Activated T-cell treated with anti-CD3 and anti-CD28 coated beads, Interleukin-2, amount 50 U/mL, for 4 hours (primary cell): ENCODE data around the gene CRAMP1. TPM values are rescaled to one million over a fixed set of nuclear protein-coding genes. Genes with fewer than 3 reads are reported as not detected.

Experiments used
- ATAC-seq, 2 donors: fragments of 200-7000 bp; cut with Tn5 transposase; one replicate each; pipeline ENCODE4 v1.10.0; 2021
- DNase-seq: peaks from one replicate; pipeline ENCODE4 v3.0.0-alpha.2; 2020
- H3K27me3 Mint-ChIP-seq: one replicate; pipeline ENCODE4 v1.8.0; 2021; ENCODE audit warnings: low read depth, mixed read lengths
- H3K36me3 Mint-ChIP-seq: one replicate; pipeline ENCODE4 v1.8.0; 2022; ENCODE audit warnings: mixed read lengths; ENCODE audit not compliant: insufficient read depth
- H3K4me1 Mint-ChIP-seq: one replicate; pipeline ENCODE4 v1.8.0; 2021; ENCODE audit warnings: low read depth, mixed read lengths
- H3K4me3 Mint-ChIP-seq: one replicate; pipeline ENCODE4 v1.8.0; 2021; ENCODE audit warnings: mild to moderate bottlenecking, moderate library complexity, mixed read lengths
- H3K9me3 Mint-ChIP-seq: one replicate; pipeline ENCODE4 v1.8.0; 2021; ENCODE audit warnings: mixed read lengths
- total RNA-seq, 3 donors: library from RNA; stranded (reverse); gene quantifications; one replicate each; pipeline ENCODE4 v1.2.1, GENCODE V29; 2021

The CRAMP1 gene
- total RNA-seq, 3 donors from 2014 or later = 19.1 to 22.9 (median 22.1) TPM

- Mint-ChIP-seq H3K27me3 (no peaks in the 10 kb centered on the region), H3K9me3 (no peaks in the 10 kb centered on the region), H3K4me3 (peak overlapping the region; percentile 11), H3K36me3 (peaks cover 7% of the 10 kb centered on the region), H3K4me1 (peaks cover 39% of the 10 kb centered on the region)
- DNase-seq (peak; percentile 28), ATAC-seq (no peak)
Measured at GRCh38 chr16:1723450-1724147, 111.4 kb downstream of the CRAMP1 start.

GRCh38 chr16:1724491-1724890 is 112.3 kb downstream of the CRAMP1 start:
- ATAC-seq = no peak

GRCh38 chr16:1726661-1727502 is 114.7 kb downstream of the CRAMP1 start:
- no peaks in the 10 kb centered on the region for H3K27me3 Mint-ChIP-seq
- H3K4me3 Mint-ChIP-seq = no peak overlapping the region
- peaks cover 22% of the 10 kb centered on the region for H3K4me1 Mint-ChIP-seq
- DNase-seq (no peak), ATAC-seq (no peak)
- peaks cover 10% of the 10 kb centered on the region for H3K36me3 Mint-ChIP-seq
- H3K9me3 Mint-ChIP-seq = no peaks in the 10 kb centered on the region

More at GRCh38 chr16:1724491-1724890, 112.3 kb downstream of the CRAMP1 start:
- Mint-ChIP-seq H3K27me3 (no peaks in the 10 kb centered on the region), H3K36me3 (peaks cover 10% of the 10 kb centered on the region), H3K4me3 (no peak overlapping the region), H3K4me1 (peaks cover 34% of the 10 kb centered on the region), H3K9me3 (no peaks in the 10 kb centered on the region)
- DNase-seq = no peak

Other genes starting within 250 kb of the CRAMP1 start
- gene UNKL, start 197.7 kb upstream of the CRAMP1 start, total RNA-seq = 10 to 100 TPM; 24.5 to 30.2 (median 29.0) TPM
- gene UQCC4, start 191.6 kb upstream of the CRAMP1 start, total RNA-seq = 10 to 100 TPM; 31.8 to 34.6 (median 33.1) TPM
- under 1 TPM in 2 of 3 donors, not detected in 1; 0.22 to 0.29 TPM for gene PERCC1, start 181.3 kb upstream of the CRAMP1 start, total RNA-seq
- gene CCDC154, start 167.8 kb upstream of the CRAMP1 start, total RNA-seq = 1 to 10 TPM in 2 of 3 donors, under 1 TPM in 1; 0.73 to 2.5 (median 2.2) TPM
- 10 to 100 TPM; 54.2 to 60.7 (median 54.7) TPM for gene CLCN7, start 137.3 kb upstream of the CRAMP1 start, total RNA-seq
- under 1 TPM in 1 of 3 donors, not detected in 2; 0.28 TPM for gene PTX4, start 123.4 kb upstream of the CRAMP1 start, total RNA-seq
- gene TELO2, start 119.0 kb upstream of the CRAMP1 start, total RNA-seq = 100 to 1,000 TPM; 103 to 131 (median 121) TPM
- gene TMEM204, start 78.7 kb upstream of the CRAMP1 start, total RNA-seq = 10 to 100 TPM; 11.7 to 16.7 (median 16.2) TPM
- 1 to 10 TPM; 5.8 to 9.1 (median 7.2) TPM for gene IFT140, start 288 bp upstream of the CRAMP1 start, total RNA-seq
- gene JPT2, start 65.9 kb downstream of the CRAMP1 start, total RNA-seq = 10 to 100 TPM; 89.2 to 96.4 (median 92.4) TPM
- 10 to 100 TPM; 76.3 to 89.4 (median 78.1) TPM for gene MAPK8IP3, start 93.8 kb downstream of the CRAMP1 start, total RNA-seq
- 10 to 100 TPM; 37.2 to 37.6 (median 37.4) TPM for gene NME3, start 159.2 kb downstream of the CRAMP1 start, total RNA-seq
- gene EME2, start 160.4 kb downstream of the CRAMP1 start, total RNA-seq = 10 to 100 TPM; 30.4 to 39.1 (median 35.7) TPM
- gene MRPS34, start 160.8 kb downstream of the CRAMP1 start, total RNA-seq = 100 to 1,000 TPM; 223 to 288 (median 265) TPM
- gene SPSB3, start 170.2 kb downstream of the CRAMP1 start, total RNA-seq = 10 to 100 TPM; 15.5 to 20.8 (median 16.8) TPM
- 100 to 1,000 TPM in 1 of 3 donors, 10 to 100 TPM in 2; 85.7 to 101 (median 94.7) TPM for gene NUBP2, start 170.6 kb downstream of the CRAMP1 start, total RNA-seq
- gene IGFALS, start 181.3 kb downstream of the CRAMP1 start, total RNA-seq = under 1 TPM in 1 of 3 donors, not detected in 2; 0.18 TPM
- gene HAGH, start 214.5 kb downstream of the CRAMP1 start, total RNA-seq = 10 to 100 TPM; 34.4 to 45.9 (median 35.3) TPM
- gene FAHD1, start 214.8 kb downstream of the CRAMP1 start, total RNA-seq = 10 to 100 TPM; 22.8 to 27.9 (median 24.0) TPM